Right forelimb (tissue), 1 donor: Measurements from ENCODE around the gene GRB10.
"Not testable (repeated sequence)": the region's sequence is repeated elsewhere in the genome, so short reads cannot be mapped to it uniquely, and the experiment has no call there.

Source experiments
- DNase-seq: peaks from one replicate; pipeline ENCODE4 v3.0.0-alpha.2; 2018

The GRB10 gene

DNA sequence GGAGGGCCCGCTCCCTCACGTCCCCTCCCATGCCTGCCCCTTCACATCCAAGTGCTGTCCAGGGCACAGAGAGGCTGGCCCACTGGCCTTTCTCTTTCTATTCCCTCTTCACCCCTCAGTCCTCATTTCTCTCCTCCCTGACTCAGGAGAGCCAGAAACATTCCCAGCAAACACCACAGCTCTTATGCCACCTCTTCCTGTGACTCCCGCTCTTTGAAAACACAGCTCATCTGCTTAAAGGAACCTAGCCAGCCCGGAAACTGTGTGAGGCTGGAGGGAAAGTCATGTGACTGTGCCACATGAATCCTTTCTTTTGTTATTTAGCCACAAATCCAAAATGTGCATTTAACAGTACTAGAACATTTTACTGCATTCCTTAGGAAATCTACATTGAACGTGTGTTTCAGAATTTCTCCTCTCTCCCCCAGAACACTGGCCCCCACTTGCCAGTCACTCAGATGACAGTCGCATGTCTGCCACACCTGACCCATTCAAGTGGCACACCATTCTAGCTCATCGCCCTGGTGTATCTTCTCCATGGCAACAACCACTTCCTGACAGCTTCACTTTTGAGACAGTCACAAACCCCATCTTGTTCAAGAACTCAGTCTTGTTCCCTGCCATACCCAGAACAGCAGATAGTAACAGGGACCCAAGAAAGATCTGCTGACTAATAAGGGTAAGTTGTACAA lies 42.8 kb downstream of the GRB10 start:
- DNase-seq: no peak

DNA sequence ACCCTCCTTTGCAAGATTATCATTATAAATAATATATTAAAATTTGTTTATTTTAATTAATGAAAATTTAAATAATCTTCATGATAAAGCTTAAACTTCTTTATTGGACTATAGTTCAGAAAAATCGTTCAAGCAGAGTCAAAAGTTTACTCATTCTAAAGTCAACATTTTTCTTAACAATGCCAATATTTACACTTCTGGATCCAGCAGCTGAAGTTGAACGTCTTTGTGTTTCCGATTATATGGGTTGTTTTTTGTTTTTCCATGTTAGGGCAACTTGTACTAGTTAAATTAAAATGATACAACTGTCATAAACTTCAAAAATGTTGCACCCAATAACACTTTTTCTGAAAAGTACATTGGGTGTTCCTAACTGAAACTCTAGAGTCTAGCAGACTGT lies 43.8 kb downstream of the GRB10 start:
- no peak for DNase-seq

DNA sequence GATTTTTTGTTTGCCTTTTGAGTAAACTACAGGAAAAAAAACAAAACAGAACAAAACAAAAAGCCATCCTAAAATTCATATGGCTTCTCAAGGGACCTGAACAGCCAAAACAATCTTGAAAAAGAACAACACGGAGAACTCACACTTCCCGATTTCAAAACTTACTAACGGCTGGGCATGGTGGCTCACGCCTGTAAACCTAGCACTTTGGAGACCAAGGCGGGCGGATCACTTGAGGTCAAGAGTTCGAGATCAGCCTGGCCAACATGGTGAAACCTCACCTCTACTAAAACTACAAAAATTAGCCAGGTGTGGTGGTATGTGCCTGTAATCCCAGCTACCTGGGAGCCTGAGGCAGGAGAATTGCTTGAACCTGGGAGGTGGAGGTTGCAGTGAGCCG lies 46.9 kb downstream of the GRB10 start:
- not testable (repeated sequence) for DNase-seq

DNA sequence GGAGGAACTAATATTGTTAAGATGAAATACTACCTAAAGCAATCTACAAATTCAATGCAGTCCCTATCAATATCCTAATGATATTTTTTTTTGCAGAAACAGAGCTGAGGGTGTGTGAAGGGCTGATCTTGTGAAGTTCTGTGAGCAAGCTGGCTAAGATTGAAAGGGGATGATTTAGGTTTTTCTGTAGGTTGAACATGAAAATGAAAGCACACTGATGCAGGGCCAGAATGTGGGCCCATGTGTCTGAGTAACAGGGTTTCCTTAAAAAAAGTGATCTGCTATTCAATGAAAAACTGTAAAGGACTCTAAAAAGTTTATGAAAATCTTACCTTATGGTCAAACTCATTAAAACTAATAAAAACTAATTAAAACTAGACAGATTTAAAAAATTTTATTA lies 47.4 kb downstream of the GRB10 start:
- DNase-seq: no peak

DNA sequence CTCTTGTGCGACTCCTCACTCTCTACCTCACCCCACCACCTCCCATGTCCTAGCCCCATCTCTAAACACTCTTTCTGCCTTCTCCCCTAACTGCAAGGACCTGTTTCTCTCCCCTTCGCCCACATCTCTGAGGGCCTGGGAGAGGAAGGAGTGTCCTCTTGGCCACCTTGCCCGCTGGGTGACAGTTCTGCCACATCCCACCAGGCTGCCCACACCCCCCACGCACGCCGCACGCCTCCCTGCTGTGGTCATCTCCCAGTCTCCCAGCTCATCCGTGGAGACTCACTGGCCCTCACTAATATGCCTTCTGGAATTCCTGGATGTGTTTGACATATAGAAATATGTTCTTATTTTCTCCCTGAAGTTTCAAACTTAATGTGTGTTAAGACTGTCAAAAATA lies 48.5 kb downstream of the GRB10 start:
- no peak for DNase-seq

DNA sequence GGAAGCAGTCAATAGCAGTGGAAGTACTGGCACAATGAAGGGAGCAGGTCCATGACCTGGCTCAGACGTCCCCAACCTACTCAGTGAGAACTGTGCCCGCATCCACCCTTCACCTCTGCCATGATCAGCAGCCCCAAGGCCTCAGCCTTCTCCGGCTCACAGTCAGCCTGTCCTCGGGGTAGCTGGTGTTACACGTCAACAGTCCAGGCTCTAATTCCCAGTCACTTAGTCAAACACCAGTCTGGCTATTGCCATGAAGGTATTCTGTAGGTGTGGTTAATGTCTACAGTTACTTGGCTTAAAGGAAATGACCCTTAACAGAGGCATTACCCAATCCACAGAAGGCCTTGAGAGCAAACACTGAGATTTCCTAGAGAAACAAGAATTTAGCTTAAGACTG lies 49.1 kb downstream of the GRB10 start:
- DNase-seq: no peak

DNA sequence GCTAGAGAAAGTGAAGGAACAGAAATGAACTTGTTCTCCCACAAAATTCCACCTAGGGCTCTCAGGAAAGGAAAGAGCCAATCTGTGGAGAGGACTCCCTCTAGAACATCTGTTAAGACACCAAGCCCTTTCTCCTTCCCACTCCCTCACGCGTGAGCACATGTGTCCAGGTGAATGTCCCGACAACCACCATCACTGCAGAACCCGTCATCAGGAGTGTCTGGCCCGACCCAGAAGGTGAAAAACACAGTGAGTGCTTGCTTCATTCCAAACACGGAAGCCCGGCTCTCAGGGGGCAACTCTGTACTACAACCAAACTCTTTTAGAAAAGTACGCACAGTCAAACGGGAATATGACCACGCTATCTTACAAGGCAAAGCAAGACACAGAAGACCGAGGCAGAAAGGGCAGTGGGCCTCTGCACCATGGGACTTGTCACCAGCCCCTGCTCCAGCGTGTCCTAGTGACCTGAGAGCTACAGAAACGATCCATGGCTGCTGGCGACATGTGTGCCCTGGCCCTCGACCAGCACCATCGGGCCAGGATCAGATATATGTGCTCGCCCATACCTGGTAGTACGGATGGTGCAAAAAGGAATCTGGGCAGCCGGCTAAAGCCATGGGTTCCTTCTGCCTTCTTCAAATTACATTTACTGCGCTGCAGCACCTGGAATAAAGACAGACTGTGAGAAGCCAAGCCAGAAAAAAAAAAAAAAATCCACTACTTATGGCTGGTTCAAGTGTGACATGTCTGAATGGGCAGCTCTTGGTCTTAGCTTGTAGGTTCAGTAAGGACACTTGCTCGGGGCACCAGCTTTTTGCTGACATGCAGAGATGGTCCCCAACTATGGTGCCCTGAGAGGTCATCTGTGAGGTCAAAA lies 50.8 kb downstream of the GRB10 start:
- no peak for DNase-seq

DNA sequence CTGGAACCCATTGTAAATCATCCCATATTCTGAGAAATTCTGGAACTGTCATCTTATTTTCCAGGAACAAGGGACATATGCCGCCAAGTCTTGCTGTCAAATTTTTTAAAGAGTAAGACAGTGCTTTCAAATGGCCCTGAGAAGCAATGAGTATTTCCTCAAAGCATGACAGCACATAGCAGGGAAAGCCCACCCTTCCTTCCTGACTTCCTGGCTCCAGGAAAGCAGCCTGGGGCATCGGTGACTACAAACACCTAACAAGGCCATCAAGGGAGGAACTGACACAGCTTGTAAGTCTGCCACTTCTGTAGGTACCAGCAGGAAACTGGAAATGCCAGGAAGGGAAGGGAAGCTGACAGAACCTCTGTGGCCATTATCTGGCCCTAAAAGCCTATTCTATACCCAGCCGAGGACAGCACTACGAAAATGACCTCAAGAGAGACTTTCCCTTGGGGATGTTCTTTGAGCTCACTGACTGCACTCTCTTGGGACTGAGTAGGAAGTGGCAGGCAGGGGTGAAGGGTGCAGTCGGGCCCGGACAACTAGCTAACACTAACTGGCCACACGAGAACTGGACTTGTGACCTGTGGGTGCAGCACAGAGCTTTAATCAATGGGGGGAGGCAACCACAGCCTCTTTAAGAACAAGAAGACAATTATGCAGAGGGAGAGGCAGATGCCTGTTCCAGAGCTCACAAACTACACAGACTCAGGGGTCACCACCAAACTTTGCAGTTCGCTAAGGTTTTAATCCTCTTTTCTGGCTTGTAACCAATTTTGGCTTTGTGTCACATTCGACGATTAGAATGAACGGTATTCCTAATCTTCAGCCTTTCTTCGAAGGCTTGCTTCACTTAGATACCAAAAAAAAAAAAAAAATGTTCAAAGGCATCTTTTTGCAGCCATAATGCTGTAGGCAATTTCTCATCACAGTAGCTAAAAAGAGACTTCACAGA lies 52.0 kb downstream of the GRB10 start:
- no peak for DNase-seq

DNA sequence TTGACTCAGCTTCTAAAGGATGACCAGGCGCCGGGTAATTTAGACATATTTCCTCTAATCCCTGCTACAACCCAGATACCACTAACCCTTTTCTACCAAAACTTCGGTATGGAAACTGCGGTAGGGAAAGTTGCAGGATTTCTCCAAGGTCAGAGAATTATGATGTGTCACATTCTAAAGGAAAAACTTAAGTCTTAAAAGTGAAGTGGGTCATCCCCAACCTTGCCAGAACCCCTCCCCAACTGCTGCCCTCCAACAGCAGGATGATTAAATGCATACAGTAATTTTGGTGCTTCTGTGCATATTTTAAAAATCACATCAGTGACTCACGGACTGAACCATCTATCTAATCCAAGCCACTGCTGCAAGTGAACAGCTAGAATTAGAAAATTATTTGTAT lies 52.7 kb downstream of the GRB10 start:
- DNase-seq: no peak

DNA sequence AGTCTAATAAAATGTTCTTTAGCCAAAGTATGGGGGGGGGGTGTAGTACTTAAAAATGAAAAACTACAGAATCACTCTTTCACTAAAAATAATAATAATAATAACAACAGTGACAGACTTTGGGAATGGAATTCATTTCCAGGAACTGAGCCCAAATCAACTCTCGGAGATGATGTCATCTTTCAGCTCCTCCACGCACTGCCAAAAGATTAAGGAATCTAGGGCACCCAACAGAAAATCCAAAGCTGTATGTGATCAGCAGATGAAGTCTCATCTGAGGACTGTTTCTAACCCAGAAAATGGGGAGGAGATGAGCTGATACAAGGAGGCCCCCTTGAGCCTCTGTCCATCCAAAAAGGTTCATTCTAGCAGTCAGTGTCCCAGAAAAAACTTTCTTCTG lies 54.5 kb downstream of the GRB10 start:
- no peak for DNase-seq

DNA sequence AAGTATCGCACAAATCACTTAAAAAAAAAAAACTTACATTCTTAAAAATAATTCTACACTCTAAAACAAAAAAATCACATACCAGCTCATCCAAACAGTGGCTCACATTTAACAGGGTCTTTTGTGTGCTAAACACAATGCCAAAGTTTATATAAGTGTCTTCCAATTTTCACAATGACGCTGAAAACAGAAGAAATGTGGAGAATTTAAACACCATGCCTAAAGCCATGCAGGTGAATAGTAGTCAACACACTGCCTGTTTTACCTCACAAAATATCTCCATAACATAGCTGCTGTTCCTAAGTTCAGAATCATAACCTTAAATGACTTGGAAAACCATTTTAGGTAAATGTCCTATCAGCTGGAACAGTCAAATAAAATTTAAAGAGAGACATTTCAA lies 55.0 kb downstream of the GRB10 start:
- DNase-seq: no peak

DNA sequence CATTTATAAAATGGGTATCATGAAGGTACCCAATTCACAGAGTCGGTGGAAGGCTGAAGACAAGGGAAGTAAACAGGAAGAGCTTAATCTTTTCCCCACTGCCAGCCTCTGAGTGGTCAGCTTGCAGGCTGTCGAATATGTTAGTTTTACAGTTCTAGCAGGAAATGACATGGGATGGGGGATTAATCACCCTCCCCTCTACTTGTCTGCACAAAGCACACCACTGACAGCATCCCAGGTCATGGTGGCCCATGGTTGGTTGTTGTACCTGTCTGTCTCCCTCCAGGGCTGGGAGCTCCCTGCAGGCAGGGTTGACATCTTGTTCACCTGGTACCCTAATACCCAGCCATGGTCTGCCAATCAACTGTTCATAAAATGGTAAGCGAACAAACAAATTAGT lies 55.6 kb downstream of the GRB10 start:
- no peak for DNase-seq

DNA sequence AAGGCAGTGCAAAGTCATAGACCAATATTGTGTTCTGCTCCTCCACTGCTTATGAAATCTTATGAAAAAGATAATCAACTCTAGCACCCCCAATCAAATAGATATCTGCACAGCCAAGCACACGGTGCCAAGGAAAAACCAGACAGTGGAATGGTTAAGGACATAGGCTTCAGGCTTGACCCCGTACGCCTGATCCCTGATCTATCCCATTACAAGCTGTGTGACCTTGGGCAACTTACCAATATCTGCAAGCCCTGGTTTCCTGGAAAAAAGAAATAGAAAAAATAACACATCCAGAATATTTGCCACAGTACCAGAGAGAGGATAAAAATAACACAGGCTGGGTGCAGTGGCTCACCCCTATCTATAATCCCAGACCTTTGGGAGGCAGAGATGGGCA lies 56.9 kb downstream of the GRB10 start:
- no peak for DNase-seq

DNA sequence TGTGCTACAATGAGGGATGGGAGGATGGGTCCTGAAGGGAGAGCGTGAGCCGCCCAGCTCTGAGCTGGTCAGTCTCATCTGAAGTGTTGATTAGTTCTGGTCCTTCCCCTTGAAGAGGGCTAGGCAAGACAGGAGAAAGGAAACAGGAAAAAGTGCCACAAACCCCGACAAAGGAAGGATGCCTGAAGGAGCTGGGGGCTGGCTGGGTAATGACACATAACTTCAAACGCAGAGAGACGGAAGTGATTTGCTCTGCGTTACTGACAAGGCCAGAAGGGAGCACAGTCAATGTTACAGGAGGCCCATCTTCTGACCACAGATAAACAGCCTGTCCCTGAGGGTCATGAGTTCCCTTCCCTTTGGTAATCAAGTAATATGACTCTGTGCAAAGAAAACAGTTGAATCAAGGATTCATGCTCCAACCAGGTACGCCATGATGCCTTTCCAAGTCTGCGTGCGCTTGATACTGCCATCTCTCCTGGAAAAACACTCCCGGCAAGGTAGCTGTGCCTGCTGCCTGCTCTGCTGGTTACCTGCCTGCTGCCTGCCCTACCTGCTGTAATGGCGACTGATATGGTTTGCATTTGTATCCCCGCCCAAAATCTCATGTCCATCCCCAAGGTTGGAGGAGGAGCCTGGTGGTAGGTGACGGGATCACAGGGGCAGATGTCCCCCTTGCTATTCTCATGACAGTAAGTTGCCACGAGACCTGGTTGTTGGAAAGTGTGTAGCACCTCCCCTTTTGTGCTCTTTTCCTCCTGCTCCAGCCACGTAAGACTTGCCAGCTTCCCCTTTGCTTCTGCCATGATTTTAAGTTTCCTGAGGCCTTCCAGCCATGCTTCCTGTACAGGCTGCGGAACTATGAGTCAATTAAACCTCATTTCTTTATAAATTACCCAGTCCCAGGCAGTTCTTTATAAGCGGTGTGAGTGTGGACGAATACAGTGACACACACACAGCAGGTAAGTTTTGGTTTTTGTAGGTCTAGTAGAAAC lies 57.9 kb downstream of the GRB10 start:
- no peak for DNase-seq

DNA sequence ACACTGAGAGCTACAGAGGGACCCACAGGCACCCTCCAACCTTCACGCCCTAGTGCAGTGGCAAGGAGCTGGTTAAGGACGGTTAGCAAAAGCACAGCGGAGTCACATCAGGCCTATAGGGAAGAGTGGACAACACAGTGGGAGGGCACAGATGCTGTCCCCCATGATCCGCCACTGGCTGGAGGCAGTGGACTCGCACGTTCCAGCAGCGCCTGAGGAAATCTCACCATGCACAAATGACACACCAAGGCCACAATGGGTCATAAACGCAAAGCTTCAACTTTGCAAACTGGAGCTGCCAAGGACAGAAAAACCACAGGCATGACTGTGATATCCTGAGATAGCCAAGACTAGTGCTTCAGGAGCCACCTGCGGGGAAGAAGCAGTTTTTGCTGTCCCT lies 58.8 kb downstream of the GRB10 start:
- no peak for DNase-seq

DNA sequence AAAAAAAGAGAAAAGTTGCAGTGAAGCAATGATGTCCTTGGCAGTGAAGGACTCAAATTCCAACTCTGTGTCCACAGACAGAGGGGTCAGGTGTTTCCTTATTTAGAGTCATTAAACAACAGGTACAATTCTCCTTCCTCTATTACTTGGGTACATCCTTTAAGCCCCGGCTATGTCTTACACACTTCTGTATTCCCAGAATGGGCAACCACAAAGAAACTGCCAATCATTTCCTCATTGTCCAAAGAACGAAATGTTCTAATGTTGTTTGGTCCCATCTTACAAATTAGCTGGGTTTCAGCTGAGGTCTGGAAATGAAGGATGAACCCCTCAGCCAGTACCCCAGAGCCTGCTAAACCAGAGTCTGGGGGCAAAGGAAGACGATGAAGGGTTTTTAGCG lies 59.5 kb downstream of the GRB10 start:
- DNase-seq: no peak

DNA sequence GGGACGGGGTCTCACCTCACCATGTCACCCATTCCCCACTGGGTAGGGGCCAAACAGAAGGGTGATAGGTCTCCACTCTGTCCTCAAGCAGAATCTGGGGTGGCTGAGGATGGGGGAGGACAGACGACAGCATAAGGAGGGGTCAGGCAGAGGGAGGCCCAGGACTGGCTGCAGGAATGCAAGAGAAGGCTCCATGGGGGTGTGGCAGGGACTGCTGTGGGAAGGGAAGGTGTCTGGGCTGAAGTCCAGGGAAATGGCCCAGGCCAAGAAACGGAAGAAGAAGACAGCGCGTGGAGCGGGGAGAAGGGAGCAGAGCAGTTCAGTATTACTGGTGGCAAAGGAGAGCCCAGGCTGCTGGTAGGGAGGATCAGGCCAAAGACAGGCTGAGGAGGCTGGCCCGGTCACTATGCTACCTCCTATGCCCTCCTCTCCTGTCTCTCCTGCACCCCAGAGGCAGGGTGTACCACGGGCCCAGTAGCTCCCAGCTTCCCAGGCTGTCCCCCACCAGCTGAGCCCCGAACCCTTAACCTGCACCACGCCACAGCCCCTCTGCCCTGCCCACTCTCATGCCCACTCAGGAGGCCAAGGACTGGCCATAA lies 60.9 kb downstream of the GRB10 start:
- no peak for DNase-seq

DNA sequence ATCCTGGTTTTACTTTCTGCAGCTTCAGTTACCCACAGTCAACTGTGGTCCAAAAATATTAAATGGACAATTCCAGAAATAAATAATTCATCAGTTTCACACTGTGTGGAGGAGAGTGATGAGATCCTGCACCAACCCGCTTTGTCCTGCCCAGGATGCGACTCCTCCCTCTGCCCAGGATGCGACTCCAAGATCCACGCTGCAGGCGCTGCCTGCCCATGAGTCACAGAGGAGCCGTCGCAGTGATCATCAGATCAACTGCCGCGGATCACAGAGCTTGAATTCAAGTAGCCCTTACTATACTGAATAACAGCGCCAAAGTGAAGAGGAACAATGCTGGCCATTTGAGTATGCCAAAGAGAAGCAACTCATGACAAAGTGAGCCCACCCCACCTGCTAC lies 61.5 kb downstream of the GRB10 start:
- DNase-seq: no peak

DNA sequence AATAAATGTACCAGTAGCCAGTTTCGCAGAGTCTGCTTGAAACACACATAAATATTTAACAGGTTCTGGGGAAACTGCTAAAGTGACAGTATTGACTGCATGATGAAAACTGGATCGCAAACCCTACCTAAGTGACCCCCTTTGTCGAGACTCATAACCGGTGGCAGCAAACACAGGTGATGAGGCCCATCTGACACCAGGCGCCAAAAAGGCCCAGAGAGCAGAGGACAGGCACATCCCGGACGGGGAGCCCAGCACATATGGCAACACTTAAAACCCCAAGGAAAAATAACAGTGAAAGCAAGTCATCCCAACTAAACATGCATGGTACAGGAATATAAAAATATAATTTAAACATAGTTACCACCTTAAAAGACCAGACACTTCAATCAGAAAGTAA lies 62.4 kb downstream of the GRB10 start:
- no peak for DNase-seq

DNA sequence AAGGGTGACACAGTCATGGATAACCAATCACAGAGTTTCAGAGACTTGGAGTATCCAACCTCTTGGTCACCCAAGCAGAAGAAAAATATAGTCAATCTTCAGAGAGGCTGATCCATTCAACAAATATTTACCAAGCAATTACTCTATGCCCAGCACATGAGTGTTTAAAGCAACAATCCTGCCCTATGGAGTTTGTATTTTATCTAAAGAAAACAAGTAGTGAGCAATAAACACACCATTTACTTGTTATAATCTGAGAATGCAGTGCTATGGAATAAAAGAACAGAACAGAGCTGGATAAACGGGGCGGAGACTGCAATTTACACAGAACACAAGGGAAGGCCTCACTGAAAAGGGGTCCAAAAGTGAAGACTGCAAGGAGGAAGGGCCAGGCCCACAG lies 63.8 kb downstream of the GRB10 start:
- no peak for DNase-seq

DNA sequence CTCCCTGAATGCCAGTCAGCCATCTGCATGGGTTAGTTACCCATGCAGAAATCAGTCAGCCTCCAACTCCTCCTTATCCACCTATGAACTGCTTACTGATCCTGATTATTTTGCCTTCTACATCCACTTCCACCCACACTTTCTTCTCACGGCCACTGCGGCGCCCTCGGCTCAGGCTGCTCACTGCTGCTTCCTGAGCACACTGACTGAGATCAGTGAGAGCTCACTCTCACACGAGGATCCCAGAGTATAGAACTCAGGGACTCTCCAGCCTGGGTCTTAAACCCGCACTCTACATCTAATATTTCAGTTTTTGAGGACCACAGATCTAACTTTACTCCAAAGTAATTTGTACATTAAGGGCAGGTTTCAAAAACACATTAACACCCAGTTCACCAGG lies 64.4 kb downstream of the GRB10 start:
- no peak for DNase-seq

DNA sequence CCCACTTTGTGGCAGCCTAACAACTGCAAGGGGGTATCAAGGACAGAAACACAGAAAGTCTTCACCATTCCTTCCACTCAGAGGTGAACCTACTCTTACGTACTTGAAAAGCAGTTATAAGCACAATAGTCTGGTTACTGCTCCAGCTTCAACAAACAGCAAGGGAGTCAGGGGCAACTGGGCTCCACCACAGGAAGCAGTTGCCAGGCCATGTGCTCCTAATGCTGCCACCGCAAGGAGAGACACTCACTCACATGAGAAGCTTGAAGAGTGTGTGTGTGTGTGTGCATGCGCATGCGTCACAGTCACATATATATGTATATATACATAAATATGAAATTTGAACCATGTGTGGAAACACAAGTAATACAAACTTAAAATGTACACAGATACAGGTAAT lies 65.5 kb downstream of the GRB10 start:
- DNase-seq: no peak
